RWPE1 (cell line): Measurements from ENCODE around the gene RCCD1.

Experiments used
- CTCF ChIA-PET: fragments of 350-600 bp; sonication (Branson Sonifier 250); formaldehyde crosslinking; extraction: SDS; loops from one replicate; lab custom pipeline; 2021; lab: Yijun Ruan, JAX
- POLR2A ChIA-PET: fragments of 400-600 bp; formaldehyde crosslinking; extraction: SDS; loops from one replicate; lab custom pipeline; 2020; ENCODE audit warnings: antibody characterized with exemption; ENCODE audit not compliant: low non-redundant PET; lab: Yijun Ruan, JAX
- DNase-seq: peaks from one replicate; pipeline ENCODE4 v3.0.0; 2012; ENCODE audit warnings: low spot score
- H3K27ac ChIP-seq: fragments of 450-650 bp; 2 replicates; pipeline ENCODE4 v1.5.1; 2017
- CTCF ChIP-seq: fragments of 450-650 bp; conservative IDR thresholded peaks from 2 replicates; pipeline ENCODE4 v1.5.1; 2017; ENCODE audit warnings: low read depth, mild to moderate bottlenecking

Gene RCCD1

GRCh38 chr15:90998737-90999136 lies 44.1 kb downstream of the RCCD1 start:
- CTCF ChIA-PET = interaction anchor here (0.5 kb wide), 1 partner anchor 58 kb away, joined by 3 read pairs; no protein-coding TSS in a partner anchor
- no peak for TF ChIP-seq CTCF
- H3K27ac ChIP-seq = no peak overlapping the region
- DNase-seq = no peak
- POLR2A ChIA-PET = no interaction called here

GRCh38 chr15:91001209-91001608 lies 46.5 kb downstream of the RCCD1 start:
- H3K27ac ChIP-seq = no peak overlapping the region
- no peak for TF ChIP-seq CTCF
- DNase-seq = no peak
- CTCF ChIA-PET = interaction anchor here (0.9 kb wide), 1 partner anchor 45 kb away, joined by 3 read pairs; no protein-coding TSS in a partner anchor
- POLR2A ChIA-PET = no interaction called here

- DNase-seq = no peak
- H3K27ac ChIP-seq = no peak overlapping the region
- ChIA-PET POLR2A (no interaction called here), CTCF (no interaction called here)
- TF ChIP-seq CTCF = no peak
These were observed 52.6 kb downstream of the RCCD1 start for GRCh38 chr15:91007266-91007665.
